PFSK-1 (cell line): Measurements from ENCODE around the gene CERS4.

ENCODE experiments used
- FOXP2 ChIP-seq: optimal IDR thresholded peaks from 2 replicates; pipeline ENCODE3; 2011; ENCODE audit warnings: borderline replicate concordance, control low read depth, inconsistent platforms; ENCODE audit not compliant: insufficient read depth; ENCODE audit errors: extremely low read length, extremely low read depth
- POLR2AphosphoS5 ChIP-seq: IDR thresholded peaks from 2 replicates; pipeline ENCODE4 v1.6.1; 2012; ENCODE audit warnings: low read depth, mild to moderate bottlenecking, control low read depth, low read length, moderate library complexity
- SIN3A ChIP-seq: IDR thresholded peaks from 2 replicates; pipeline ENCODE4 v1.6.1; 2012; ENCODE audit warnings: mild to moderate bottlenecking, low read length, moderate library complexity, borderline replicate concordance; ENCODE audit not compliant: insufficient read depth
- TAF1 ChIP-seq: IDR thresholded peaks from 2 replicates; pipeline ENCODE4 v1.6.1; 2012; ENCODE audit warnings: low read length, control low read depth, borderline replicate concordance; ENCODE audit not compliant: insufficient read depth
- TF ChIP-seq, protein P1 (sequence below), 2 experiments: IDR thresholded peaks; 2 replicates each; pipeline versions ENCODE4 v1.6.1 to v1.8.0; 2011 to 2012; ENCODE audit warnings: low read depth in 2 of 2, low read length in 2 of 2, control low read depth in 1 of 2, inconsistent platforms in 1 of 2, mild to moderate bottlenecking in 1 of 2, moderate library complexity in 1 of 2; ENCODE audit not compliant: insufficient read depth in 1 of 2

CERS4 gene

DNA sequence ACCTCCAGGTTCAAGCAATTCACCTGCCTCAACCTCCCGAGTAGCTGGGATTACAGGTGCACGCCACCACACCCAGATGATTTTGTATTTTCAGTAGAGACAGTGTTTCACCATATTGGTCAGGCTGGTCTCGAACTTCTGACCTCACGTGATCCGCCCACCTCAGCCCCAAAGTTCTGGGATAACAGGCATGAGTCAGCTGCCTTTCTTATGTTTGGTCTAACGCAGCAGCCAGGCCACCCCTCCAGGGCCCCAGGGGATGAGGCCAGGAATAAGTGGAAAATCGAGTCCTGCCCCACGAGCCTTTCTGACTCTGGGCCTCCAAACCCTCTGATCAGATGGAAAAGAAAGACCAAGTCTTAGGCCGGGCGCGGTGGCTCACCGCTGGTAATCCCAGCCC lies 44.5 kb downstream of the CERS4 start:
- TF ChIP-seq SIN3A (no peak), FOXP2 (no peak), TAF1 (no peak), POLR2AphosphoS5 (no peak)
- TF ChIP-seq, protein P1, sequence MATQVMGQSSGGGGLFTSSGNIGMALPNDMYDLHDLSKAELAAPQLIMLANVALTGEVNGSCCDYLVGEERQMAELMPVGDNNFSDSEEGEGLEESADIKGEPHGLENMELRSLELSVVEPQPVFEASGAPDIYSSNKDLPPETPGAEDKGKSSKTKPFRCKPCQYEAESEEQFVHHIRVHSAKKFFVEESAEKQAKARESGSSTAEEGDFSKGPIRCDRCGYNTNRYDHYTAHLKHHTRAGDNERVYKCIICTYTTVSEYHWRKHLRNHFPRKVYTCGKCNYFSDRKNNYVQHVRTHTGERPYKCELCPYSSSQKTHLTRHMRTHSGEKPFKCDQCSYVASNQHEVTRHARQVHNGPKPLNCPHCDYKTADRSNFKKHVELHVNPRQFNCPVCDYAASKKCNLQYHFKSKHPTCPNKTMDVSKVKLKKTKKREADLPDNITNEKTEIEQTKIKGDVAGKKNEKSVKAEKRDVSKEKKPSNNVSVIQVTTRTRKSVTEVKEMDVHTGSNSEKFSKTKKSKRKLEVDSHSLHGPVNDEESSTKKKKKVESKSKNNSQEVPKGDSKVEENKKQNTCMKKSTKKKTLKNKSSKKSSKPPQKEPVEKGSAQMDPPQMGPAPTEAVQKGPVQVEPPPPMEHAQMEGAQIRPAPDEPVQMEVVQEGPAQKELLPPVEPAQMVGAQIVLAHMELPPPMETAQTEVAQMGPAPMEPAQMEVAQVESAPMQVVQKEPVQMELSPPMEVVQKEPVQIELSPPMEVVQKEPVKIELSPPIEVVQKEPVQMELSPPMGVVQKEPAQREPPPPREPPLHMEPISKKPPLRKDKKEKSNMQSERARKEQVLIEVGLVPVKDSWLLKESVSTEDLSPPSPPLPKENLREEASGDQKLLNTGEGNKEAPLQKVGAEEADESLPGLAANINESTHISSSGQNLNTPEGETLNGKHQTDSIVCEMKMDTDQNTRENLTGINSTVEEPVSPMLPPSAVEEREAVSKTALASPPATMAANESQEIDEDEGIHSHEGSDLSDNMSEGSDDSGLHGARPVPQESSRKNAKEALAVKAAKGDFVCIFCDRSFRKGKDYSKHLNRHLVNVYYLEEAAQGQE (IDR thresholded peaks at IDR 0.05; ENCODE audit: insufficient read depth in 1 of 2, low read depth in 2 of 2, low read length in 2 of 2) = no peak

DNA sequence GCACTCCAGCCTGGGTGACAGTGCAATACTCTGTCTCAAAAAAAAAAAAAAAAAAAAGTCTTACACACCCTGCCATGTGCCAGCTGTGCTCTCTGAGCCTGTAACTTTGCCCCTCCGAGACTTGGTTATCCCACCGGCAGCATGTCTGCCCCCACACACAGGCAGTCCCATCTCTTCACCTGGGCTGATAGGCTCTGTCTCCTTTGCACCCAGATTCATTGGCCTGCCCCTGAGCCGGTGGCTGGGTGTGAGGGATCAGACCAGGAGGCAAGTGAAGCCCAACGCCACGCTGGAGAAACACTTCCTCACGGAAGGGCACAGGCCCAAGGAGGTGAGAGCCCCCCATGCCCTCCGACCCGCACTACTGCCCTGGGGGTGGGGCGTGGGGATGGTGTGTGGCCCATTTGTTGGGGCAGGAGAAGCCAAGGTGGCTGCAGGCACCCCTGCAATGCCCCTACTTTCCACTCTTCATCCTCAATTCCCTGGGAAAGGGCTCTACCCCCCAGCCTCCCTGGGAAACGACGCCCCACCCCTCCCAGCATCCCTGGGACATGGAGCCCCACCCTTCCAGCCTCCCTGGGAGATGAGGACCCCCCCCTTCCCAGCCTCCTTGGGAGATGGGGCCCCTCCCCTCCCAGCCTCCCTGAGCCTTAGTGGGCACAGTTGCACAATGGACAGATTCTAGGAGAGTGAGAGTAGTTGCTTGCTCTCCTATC lies 45.3 kb downstream of the CERS4 start:
- TF ChIP-seq FOXP2 (no peak), SIN3A (no peak), TAF1 (no peak), POLR2AphosphoS5 (no peak)
- TF ChIP-seq, protein P1 (IDR thresholded peaks at IDR 0.05; ENCODE audit: insufficient read depth in 1 of 2, low read depth in 2 of 2, low read length in 2 of 2) = no peak

DNA sequence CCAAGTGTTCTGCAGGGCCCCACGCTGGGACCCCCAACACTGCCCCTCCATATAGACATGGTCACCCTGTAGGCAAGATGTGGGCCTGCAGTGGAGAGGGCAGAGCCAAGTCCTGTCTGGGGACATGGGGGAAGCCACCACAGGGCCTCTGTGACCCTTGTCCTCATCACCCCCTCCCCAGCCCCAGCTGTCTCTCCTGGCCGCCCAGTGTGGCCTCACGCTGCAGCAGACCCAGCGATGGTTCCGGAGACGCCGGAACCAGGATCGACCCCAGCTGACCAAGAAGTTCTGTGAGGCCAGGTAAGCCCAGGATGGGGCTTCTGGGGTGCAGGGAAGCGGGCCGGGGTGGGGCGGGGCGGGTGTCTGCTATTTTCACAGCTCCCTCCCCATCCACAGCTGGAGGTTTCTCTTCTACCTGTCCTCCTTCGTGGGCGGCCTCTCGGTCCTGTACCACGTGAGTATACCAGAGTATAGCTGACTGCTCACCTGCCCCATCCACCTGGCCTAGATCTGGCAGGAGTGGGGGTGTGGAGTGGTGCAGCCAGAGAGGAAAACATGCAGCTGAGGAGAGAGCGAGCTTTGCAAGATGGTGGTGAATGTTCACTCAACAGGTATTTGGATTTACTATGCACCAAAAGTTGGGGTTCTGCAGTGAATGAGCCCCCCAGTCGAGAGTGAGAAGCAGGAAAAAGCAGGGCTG lies 46.4 kb downstream of the CERS4 start:
- TF ChIP-seq, protein P1 (IDR thresholded peaks at IDR 0.05; ENCODE audit: insufficient read depth in 1 of 2, low read depth in 2 of 2, low read length in 2 of 2) = no peak
- TF ChIP-seq TAF1 = no peak
- no peak for TF ChIP-seq POLR2AphosphoS5
- no peak for TF ChIP-seq SIN3A
- TF ChIP-seq FOXP2 = no peak

DNA sequence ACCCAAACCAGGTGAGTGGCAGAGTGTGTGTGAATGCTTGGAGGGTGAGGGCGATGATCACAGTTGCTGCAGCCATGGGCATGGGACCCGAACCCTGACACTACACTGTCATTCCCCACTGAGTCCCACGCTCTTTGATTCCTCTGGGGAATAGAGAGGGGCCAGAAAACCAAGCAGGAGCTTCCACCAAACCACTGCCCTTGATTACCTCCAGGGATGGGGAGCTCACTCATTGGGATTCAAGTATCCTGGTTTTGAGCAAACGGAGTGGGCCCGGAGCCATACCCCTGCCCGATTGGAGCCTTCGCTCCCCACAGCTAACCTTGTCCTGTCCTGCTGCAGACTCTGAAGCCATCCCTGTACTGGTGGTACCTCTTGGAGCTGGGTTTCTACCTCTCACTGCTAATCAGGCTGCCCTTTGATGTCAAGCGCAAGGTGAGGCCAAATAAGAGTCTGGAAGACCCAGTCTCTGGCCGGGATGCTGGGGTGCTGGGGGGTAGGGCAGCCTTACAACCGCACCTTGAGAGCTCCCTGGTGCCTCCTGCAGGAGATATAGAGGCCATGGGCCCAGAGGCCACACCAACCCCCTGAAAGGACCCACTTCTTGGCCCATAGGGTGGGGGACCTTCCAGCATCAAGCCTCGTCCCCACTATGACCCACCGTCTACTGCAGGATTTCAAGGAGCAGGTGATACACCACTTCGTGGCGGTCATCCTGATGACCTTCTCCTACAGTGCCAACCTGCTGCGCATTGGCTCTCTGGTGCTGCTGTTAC lies 47.3 kb downstream of the CERS4 start:
- no peak for TF ChIP-seq FOXP2
- no peak for TF ChIP-seq POLR2AphosphoS5
- no peak for TF ChIP-seq SIN3A

DNA sequence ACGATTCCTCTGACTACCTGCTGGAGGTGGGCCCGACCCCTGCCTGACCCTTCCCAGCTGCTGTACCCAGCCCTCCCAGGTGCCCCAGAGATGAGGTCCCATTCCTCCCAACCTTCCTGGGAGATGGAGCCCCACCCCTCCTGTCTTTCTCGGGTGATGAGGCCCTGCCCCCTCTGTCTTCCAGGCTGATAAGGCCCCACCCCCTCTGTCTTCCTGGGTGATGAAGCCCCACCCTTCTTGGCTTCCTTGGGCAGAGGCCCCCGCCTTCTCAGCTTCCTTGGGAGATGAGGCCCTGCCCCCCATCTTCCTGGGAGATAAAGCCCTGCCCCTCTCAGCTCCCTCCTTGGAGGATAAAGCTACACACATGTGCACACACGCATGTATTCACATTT lies 47.9 kb downstream of the CERS4 start:
- TF ChIP-seq, protein P1 (IDR thresholded peaks at IDR 0.05; ENCODE audit: insufficient read depth in 1 of 2, low read depth in 2 of 2, low read length in 2 of 2) = no peak
- TF ChIP-seq POLR2AphosphoS5 (no peak), SIN3A (no peak), FOXP2 (no peak), TAF1 (no peak)
